HUES6 (cell line): Measurements from ENCODE around the gene SUPT3H.

Source experiments
- H3K27ac ChIP-seq: 2 replicates; pipeline ENCODE4 v1.7.0; 2013; ENCODE audit warnings: low read depth, mild to moderate bottlenecking, low read length, inconsistent platforms
- H3K27me3 ChIP-seq: 2 replicates; pipeline ENCODE4 v1.6.1; 2013; ENCODE audit warnings: low read length; ENCODE audit not compliant: control insufficient read depth, insufficient read depth
- H3K36me3 ChIP-seq: 2 replicates; pipeline ENCODE4 v1.6.1; 2013; ENCODE audit warnings: low read length; ENCODE audit not compliant: control insufficient read depth, insufficient read depth
- H3K4me1 ChIP-seq: 2 replicates; pipeline ENCODE4 v1.6.1; 2013; ENCODE audit warnings: low read length; ENCODE audit not compliant: control insufficient read depth, insufficient read depth
- H3K4me3 ChIP-seq: 2 replicates; pipeline ENCODE4 v1.5.1; 2013; ENCODE audit warnings: low read depth, low read length
- H3K9ac ChIP-seq: one replicate; pipeline ENCODE4 v1.6.1; 2013; ENCODE audit warnings: mild to moderate bottlenecking, low read length
- H3K9me3 ChIP-seq: 2 replicates; pipeline ENCODE4 v1.6.1; 2013; ENCODE audit warnings: low read depth, low read length; ENCODE audit not compliant: control insufficient read depth, insufficient read depth

Gene SUPT3H

DNA sequence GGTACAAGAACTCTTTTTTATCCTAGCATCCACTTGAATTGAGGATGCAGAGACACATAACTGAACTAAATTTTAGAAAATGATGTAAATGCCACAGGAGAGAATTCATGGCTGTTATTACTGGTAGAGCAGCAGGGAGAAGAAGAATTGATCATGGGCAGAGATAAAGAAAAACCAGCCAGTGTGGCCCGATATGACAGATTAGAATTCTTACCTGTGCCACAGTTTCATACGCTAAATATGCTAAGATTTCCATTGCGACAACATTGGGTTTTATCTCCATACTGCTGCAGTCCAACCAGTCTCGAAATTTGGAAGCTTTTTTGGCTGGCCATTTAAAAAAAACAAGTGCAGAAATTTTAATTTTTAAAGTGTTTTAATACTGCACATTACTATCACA is 423.5 kb downstream of the SUPT3H start:
- H3K9ac ChIP-seq: no peak overlapping the region
- H3K4me3 ChIP-seq: no peak overlapping the region
- H3K27me3 ChIP-seq: no peaks in the 10 kb centered on the region
- H3K4me1 ChIP-seq: no peaks in the 10 kb centered on the region
- no peak overlapping the region for H3K27ac ChIP-seq
- H3K9me3 ChIP-seq: peaks cover 8% of the 10 kb centered on the region
- H3K36me3 ChIP-seq: 0 out of 2 replicates have a peak, but pooled peaks cover 8% of the 10 kb centered on the region

DNA sequence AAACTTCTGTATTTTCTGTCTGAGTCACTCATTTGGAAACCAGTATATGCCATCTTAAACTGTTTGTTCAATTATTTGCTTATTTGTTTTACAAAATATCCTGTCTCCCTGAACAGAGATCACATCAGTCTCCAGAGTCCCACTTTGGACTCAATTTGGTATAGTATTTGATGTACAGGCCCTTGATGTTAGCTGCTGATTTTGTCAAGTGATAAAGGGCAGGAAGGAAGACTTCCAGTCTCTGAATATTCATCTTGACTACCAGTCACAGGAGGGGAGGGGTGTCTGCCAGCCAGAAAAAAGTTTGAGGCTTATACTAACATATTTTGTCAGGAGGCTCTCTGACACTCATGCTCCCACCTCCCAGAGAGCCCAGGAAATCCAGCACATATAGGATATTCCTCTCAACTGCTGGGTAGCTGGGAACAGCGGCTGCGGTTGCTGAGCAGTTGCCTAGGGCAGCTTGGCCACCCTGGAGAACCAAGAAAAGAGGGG is 426.4 kb downstream of the SUPT3H start:
- Histone ChIP-seq H3K4me1 (no peaks in the 10 kb centered on the region), H3K36me3 (peaks cover 10% of the 10 kb centered on the region; the same call in 1 of the 2 replicates), H3K4me3 (no peak overlapping the region), H3K9ac (no peak overlapping the region), H3K27ac (no peak overlapping the region), H3K27me3 (no peaks in the 10 kb centered on the region), H3K9me3 (peaks cover 13% of the 10 kb centered on the region)

DNA sequence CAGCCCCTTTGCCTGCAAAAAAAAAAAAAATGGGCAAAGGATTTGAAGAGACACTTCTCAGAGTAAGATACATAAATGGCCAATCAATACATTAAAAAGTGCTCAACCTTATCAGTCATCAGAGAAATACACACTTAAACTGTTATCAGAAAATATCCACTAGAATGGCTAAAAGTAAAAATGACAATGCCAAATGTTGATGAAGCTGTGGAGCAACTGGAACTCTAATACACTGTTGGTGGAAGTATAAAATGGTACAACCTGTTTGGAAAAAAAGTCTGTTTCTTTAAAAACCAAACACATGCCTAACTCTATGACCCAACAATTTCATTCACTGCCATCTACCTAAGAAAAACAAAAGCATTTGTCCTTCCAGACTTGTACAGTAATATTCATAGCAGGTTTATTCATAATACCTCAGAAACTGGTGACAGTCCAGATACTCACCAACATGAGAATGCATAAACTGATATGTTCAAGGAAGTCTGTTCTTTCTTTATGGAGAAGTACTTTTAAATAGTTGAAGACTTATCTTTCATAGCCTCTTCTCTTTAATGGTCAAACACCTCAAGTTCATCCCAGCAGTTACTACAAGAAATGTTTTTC is 428.0 kb downstream of the SUPT3H start:
- Histone ChIP-seq H3K9me3 (peaks cover 20% of the 10 kb centered on the region), H3K9ac (no peak overlapping the region), H3K4me3 (no peak overlapping the region), H3K4me1 (no peaks in the 10 kb centered on the region), H3K36me3 (peaks cover 10% of the 10 kb centered on the region; the same call in 1 of the 2 replicates), H3K27me3 (no peaks in the 10 kb centered on the region), H3K27ac (no peak overlapping the region)

DNA sequence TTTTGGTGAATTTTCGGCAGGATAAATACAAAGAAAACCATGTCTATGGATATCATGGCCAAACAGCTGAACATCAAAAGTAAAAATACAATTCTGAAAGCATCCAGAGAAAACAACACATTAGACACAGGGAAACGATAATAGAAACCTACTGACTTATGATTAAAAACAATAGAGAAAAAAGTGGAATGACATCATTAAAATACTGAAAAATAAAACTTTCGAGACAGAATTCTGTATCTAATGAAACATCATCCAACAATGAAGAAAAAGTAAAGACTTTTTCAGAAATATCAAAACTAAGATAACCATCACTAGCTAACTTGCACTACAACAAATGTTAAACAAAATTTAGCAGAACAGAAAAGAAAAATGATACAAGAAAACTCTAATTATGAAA is 434.2 kb downstream of the SUPT3H start:
- Histone ChIP-seq H3K9me3 (peaks cover 11% of the 10 kb centered on the region; the same call in 1 of the 2 replicates), H3K36me3 (peaks cover 2% of the 10 kb centered on the region; the same call in 1 of the 2 replicates), H3K9ac (no peak overlapping the region)

DNA sequence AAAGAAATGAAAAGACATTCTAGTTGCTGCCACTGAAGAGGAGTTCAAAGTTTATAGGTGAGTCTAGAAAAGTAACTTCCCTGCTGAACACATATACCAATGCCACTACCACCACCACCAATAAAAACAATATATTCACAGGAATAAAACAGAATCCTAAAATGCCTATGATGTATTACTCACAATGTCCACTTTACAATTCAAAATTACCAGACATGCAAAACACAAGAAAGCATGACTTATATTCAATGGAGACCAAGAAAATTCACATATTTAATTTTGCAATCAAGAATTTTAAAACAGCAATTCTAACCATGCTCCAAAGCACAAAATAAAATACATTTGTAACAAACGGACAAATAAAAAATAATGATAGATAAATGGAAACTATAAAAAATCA is 434.9 kb downstream of the SUPT3H start:
- Histone ChIP-seq H3K36me3 (peaks cover 2% of the 10 kb centered on the region; the same call in 1 of the 2 replicates), H3K9ac (no peak overlapping the region), H3K9me3 (peaks cover 11% of the 10 kb centered on the region; the same call in 1 of the 2 replicates), H3K27ac (no peak overlapping the region), H3K27me3 (no peaks in the 10 kb centered on the region), H3K4me1 (no peaks in the 10 kb centered on the region), H3K4me3 (no peak overlapping the region)

More for the DNA sequence above, 434.2 kb downstream of the SUPT3H start:
- Histone ChIP-seq H3K4me3 (no peak overlapping the region), H3K27ac (no peak overlapping the region), H3K27me3 (no peaks in the 10 kb centered on the region), H3K4me1 (no peaks in the 10 kb centered on the region)

DNA sequence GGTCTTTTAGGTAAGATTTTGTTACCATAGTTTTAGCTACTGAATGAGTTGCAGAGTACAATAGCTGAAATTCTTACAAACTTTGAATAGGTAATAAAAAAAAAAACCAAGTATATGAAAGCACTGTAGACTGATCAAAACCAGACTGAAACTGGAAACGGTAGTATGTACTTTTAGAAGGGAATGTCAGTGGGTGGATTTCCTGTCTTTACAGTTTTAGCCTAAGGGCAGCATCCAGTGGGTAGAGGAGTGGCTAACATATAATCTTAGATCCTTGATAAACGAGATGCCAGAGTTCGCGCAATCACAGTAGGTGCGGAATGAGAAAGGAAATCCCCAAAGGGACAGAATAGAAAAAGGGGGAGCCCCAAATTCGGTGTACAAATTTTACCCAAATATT is 435.5 kb downstream of the SUPT3H start:
- no peaks in the 10 kb centered on the region for H3K4me1 ChIP-seq
- H3K9me3 ChIP-seq: peaks cover 11% of the 10 kb centered on the region; the same call in 1 of the 2 replicates
- no peaks in the 10 kb centered on the region for H3K27me3 ChIP-seq
- H3K36me3 ChIP-seq: peaks cover 2% of the 10 kb centered on the region; the same call in 1 of the 2 replicates
- H3K27ac ChIP-seq: no peak overlapping the region
- H3K9ac ChIP-seq: no peak overlapping the region
- H3K4me3 ChIP-seq: no peak overlapping the region

DNA sequence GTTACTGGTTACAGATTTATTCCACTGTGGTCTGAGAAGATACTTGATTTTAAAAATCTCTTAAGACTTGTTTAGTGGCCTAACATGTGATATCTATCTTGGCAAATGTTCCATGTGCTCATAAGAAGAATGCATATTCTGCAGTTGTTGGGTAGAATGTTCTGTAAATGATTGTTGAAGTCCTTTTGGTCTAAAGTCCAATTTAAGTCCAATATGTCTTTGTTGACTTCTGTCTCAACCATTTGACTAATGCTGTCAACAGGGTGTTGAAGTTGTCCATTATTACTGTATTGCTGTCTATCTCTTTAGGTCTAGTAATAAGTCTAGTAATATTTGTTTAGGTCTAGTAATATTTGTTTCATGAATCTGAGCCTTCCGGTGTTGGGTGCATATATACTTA is 437.4 kb downstream of the SUPT3H start:
- Histone ChIP-seq H3K27me3 (no peaks in the 10 kb centered on the region), H3K4me3 (no peak overlapping the region), H3K9me3 (no peaks in the 10 kb centered on the region; the same call in 1 of the 2 replicates), H3K9ac (no peak overlapping the region), H3K36me3 (no peaks in the 10 kb centered on the region), H3K27ac (no peak overlapping the region), H3K4me1 (no peaks in the 10 kb centered on the region)

DNA sequence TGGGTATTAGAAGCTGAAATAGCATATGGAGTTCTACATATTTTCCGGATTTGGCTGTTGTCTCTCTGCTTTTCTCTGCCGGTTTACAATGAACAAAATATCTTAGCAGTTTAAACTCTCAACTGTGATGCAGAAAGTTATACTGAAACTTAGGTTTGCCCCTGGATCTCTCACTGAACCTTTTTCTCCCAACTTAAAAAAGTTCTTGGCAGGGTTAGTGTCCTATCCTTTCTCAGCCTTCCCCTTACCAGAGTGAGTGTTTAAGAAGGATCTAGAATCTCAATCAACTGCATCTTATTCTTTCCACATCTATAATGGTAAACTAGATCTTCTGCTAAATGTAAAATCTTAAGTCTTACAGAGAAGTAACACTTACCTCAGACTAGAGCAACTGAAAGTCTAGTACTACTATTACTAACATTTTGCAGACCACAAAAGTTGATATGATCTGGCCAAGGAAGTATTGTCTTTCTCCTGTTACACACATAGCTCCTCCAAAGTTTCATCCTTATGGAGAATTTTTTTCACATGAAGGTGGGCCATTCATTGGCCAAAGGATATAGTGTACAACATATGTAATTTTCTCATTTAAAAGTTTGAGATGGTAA is 441.9 kb downstream of the SUPT3H start:
- Histone ChIP-seq H3K36me3 (no peaks in the 10 kb centered on the region), H3K9ac (no peak overlapping the region), H3K4me1 (no peaks in the 10 kb centered on the region), H3K27me3 (no peaks in the 10 kb centered on the region), H3K9me3 (no peaks in the 10 kb centered on the region), H3K27ac (no peak overlapping the region), H3K4me3 (no peak overlapping the region)

DNA sequence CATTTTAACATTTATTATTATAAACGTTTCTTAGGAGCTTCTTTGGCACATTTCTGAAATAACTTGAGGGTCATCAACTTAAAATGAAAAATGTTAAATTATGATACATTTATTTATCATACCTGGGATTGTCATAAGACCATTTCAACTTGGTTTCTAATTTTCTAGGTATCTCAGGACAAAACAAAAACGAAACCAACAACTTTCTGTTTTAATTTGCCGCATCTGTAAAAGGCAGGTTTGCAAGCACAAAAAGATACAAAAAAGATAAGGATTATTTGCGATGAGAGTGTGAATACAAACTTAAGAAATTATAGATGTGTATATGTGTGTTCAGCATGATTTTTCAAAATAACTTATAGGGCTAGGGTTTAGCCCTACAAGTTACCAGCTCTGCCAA is 444.6 kb downstream of the SUPT3H start:
- no peaks in the 10 kb centered on the region for H3K27me3 ChIP-seq
- H3K4me3 ChIP-seq: no peak overlapping the region
- H3K36me3 ChIP-seq: no peaks in the 10 kb centered on the region
- no peaks in the 10 kb centered on the region for H3K4me1 ChIP-seq
- no peak overlapping the region for H3K27ac ChIP-seq
- no peak overlapping the region for H3K9ac ChIP-seq
- no peaks in the 10 kb centered on the region for H3K9me3 ChIP-seq

DNA sequence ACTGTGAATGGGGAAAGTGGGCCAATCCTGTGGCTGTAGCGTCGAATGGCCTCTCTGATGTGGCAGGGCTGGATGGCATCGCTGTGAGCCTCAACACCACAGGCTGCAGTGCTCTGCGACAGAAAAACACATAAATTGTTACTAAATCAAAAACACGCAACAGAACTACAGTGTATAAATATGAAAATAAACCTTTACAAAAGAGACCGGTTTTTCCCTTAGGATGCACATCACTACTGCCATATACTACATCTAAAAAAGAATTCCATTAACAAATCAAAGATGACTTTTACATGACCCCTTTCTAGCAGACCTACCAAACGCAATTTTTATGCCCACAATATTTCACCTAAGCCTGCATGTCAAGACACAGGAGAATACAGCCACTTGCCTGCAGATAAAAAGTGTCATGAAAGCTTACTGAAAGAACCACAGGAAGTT is 445.1 kb downstream of the SUPT3H start:
- Histone ChIP-seq H3K36me3 (no peaks in the 10 kb centered on the region), H3K9ac (no peak overlapping the region), H3K4me3 (no peak overlapping the region), H3K4me1 (no peaks in the 10 kb centered on the region), H3K27me3 (no peaks in the 10 kb centered on the region), H3K27ac (no peak overlapping the region), H3K9me3 (no peaks in the 10 kb centered on the region)

DNA sequence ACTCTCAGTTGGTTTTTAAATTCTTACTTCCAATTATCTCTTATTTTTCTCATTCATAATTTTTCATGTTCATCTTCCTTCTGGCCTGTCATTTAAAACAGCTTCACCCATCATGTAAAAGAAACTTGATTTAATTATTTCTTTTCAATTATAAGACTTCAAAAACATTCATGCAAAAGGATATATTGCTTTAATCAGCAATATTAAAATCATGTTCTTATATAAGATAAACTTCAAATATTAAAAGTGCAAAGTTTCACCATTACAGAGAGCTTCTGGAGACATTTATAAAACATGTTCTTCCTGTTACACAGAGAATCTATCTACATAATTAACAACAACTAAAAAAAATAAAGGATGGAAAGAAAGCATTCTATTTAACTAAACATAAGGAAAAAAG is 446.3 kb downstream of the SUPT3H start:
- no peaks in the 10 kb centered on the region for H3K9me3 ChIP-seq
- no peak overlapping the region for H3K9ac ChIP-seq
- H3K4me3 ChIP-seq: no peak overlapping the region
- no peak overlapping the region for H3K27ac ChIP-seq
- H3K4me1 ChIP-seq: no peaks in the 10 kb centered on the region
- no peaks in the 10 kb centered on the region for H3K27me3 ChIP-seq
- H3K36me3 ChIP-seq: no peaks in the 10 kb centered on the region
